WTC11 (cell line): ENCODE results near the gene PIAS2. TPM values are rescaled to one million over a fixed set of nuclear protein-coding genes. Genes with fewer than 3 reads are reported as not detected.

ENCODE experiments used
- ATAC-seq: fragments of 200-7000 bp; cut with Tn5 transposase; 2 replicates; pipeline ENCODE4 v1.10.0; 2021; ENCODE audit warnings: mild to moderate bottlenecking, moderate library complexity
- CTCF ChIA-PET: fragments of 300-600 bp; sonication (Branson Sonifier 250); formaldehyde crosslinking; loops from one replicate; lab custom pipeline; 2021; ENCODE audit warnings: antibody characterized with exemption; lab: Charles Lee
- POLR2A ChIA-PET: fragments of 350-600 bp; sonication (Branson Sonifier 250); formaldehyde crosslinking; loops from one replicate; lab custom pipeline; 2021; ENCODE audit warnings: antibody characterized with exemption; lab: Charles Lee
- DNase-seq: peaks from one replicate; pipeline ENCODE4 v3.0.0; 2021; ENCODE audit warnings: low spot score
- H3K27ac Mint-ChIP-seq: 2 replicates; pipeline ENCODE4 v1.8.0; 2021; ENCODE audit warnings: mixed read lengths
- H3K27me3 Mint-ChIP-seq: 2 replicates; pipeline ENCODE4 v1.8.0; 2021; ENCODE audit warnings: low read depth, mild to moderate bottlenecking, moderate library complexity, mixed read lengths
- H3K36me3 Mint-ChIP-seq: 2 replicates; pipeline ENCODE4 v1.8.0; 2021; ENCODE audit warnings: mixed read lengths
- H3K4me1 Mint-ChIP-seq: 2 replicates; pipeline ENCODE4 v1.8.0; 2022; ENCODE audit warnings: mixed read lengths
- H3K4me3 Mint-ChIP-seq: 2 replicates; pipeline ENCODE4 v1.8.0; 2021; ENCODE audit warnings: mild to moderate bottlenecking, moderate library complexity, mixed read lengths
- H3K9me3 Mint-ChIP-seq: 2 replicates; pipeline ENCODE4 v1.8.0; 2021; ENCODE audit warnings: mixed read lengths
- ATF1 ChIP-seq: sonication (generic); formaldehyde crosslinking; IDR thresholded peaks from 2 replicates; pipeline ENCODE4 v1.8.1; 2023; ENCODE audit warnings: mild to moderate bottlenecking, moderate library complexity, missing genetic modification reagents
- ATF3 ChIP-seq: sonication (generic); formaldehyde crosslinking; conservative IDR thresholded peaks from 2 replicates; pipeline ENCODE4 v1.8.1; 2022; ENCODE audit warnings: mild to moderate bottlenecking, missing genetic modification reagents
- CREM ChIP-seq: sonication (generic); formaldehyde crosslinking; IDR thresholded peaks from 2 replicates; pipeline ENCODE4 v1.8.1; 2022; ENCODE audit warnings: mild to moderate bottlenecking, missing genetic modification reagents, moderate library complexity
- E2F4 ChIP-seq: sonication (generic); formaldehyde crosslinking; IDR thresholded peaks from 2 replicates; pipeline ENCODE4 v1.8.1; 2022; ENCODE audit warnings: low read depth, mild to moderate bottlenecking, moderate library complexity, missing genetic modification reagents, borderline replicate concordance
- ERG ChIP-seq: fragments of 250-450 bp; sonication (Bioruptor Pico); IDR thresholded peaks from 2 replicates; pipeline ENCODE4 v1.8.0; 2021; ENCODE audit warnings: mild to moderate bottlenecking
- ESRRA ChIP-seq: sonication (generic); formaldehyde crosslinking; IDR thresholded peaks from 2 replicates; pipeline ENCODE4 v1.8.1; 2022; ENCODE audit warnings: mild to moderate bottlenecking, missing genetic modification reagents, borderline replicate concordance
- FOXP1 ChIP-seq: sonication (generic); formaldehyde crosslinking; IDR thresholded peaks from 2 replicates; pipeline ENCODE4 v1.8.0; 2022; ENCODE audit warnings: missing genetic modification reagents, mild to moderate bottlenecking, moderate library complexity, borderline replicate concordance
- GABPB1 ChIP-seq: sonication (generic); formaldehyde crosslinking; IDR thresholded peaks from 2 replicates; pipeline ENCODE4 v1.8.1; 2023; ENCODE audit warnings: mild to moderate bottlenecking, missing genetic modification reagents
- HMGA2 ChIP-seq: fragments of 250-450 bp; sonication (Bioruptor Pico); IDR thresholded peaks from 2 replicates; pipeline ENCODE4 v1.4.0; 2021; ENCODE audit warnings: mild to moderate bottlenecking, moderate library complexity
- IRF1 ChIP-seq: sonication (generic); formaldehyde crosslinking; IDR thresholded peaks from 2 replicates; pipeline ENCODE4 v1.8.0; 2023; ENCODE audit warnings: missing genetic modification reagents
- JAZF1 ChIP-seq: fragments of 250-450 bp; sonication (Bioruptor Pico); IDR thresholded peaks from 2 replicates; pipeline ENCODE4 v1.9.0; 2021; ENCODE audit warnings: moderate library complexity, mild to moderate bottlenecking, inconsistent platforms
- MYBL2 ChIP-seq: sonication (generic); formaldehyde crosslinking; IDR thresholded peaks from 2 replicates; pipeline ENCODE4 v1.8.1; 2023; ENCODE audit warnings: mild to moderate bottlenecking, moderate library complexity, missing genetic modification reagents
- NR1H2 ChIP-seq: sonication (generic); formaldehyde crosslinking; IDR thresholded peaks from 2 replicates; pipeline ENCODE4 v1.9.0; 2021; ENCODE audit warnings: mild to moderate bottlenecking, moderate library complexity, missing genetic modification reagents
- TCF7 ChIP-seq: sonication (generic); formaldehyde crosslinking; IDR thresholded peaks from 2 replicates; pipeline ENCODE4 v1.8.0; 2022; ENCODE audit warnings: mild to moderate bottlenecking, low read depth, missing genetic modification reagents, moderate library complexity
- ZNF416 ChIP-seq: fragments of 250-450 bp; sonication (Bioruptor Pico); IDR thresholded peaks from 2 replicates; pipeline ENCODE4 v1.9.0; 2021; ENCODE audit warnings: mild to moderate bottlenecking, inconsistent platforms
- total RNA-seq: library from RNA; stranded (reverse); gene quantifications from 3 replicates; pipeline ENCODE4 v1.2.3, GENCODE V29; 2021
- TF ChIP-seq, protein P1 (sequence below): fragments of 200-600 bp; IDR thresholded peaks from 2 replicates; pipeline ENCODE4 v1.8.0; 2022; ENCODE audit warnings: antibody characterized with exemption
- TF ChIP-seq, protein P2 (sequence below): sonication (generic); formaldehyde crosslinking; IDR thresholded peaks from 2 replicates; pipeline ENCODE4 v1.8.1; 2023; ENCODE audit warnings: mild to moderate bottlenecking, missing genetic modification reagents
- TF ChIP-seq, protein P3 (sequence below): sonication (generic); formaldehyde crosslinking; IDR thresholded peaks from 2 replicates; pipeline ENCODE4 v1.8.1; 2023; ENCODE audit warnings: mild to moderate bottlenecking, missing genetic modification reagents, moderate library complexity
- TF ChIP-seq, protein P4 (sequence below): sonication (generic); formaldehyde crosslinking; IDR thresholded peaks from 2 replicates; pipeline ENCODE4 v1.8.1; 2022; ENCODE audit warnings: mild to moderate bottlenecking, missing genetic modification reagents, moderate library complexity, borderline replicate concordance
- TF ChIP-seq, protein P5 (sequence below): fragments of 250-450 bp; sonication (Bioruptor Pico); IDR thresholded peaks from 2 replicates; pipeline ENCODE4 v1.9.0; 2021; ENCODE audit warnings: mild to moderate bottlenecking

PIAS2 gene
- total RNA-seq, 1 experiment from 2014 or later = 50.7 TPM

GRCh38 chr18:46761059-46761769 lies 156.1 kb downstream of the PIAS2 start (continued):
- TF ChIP-seq, protein P1, sequence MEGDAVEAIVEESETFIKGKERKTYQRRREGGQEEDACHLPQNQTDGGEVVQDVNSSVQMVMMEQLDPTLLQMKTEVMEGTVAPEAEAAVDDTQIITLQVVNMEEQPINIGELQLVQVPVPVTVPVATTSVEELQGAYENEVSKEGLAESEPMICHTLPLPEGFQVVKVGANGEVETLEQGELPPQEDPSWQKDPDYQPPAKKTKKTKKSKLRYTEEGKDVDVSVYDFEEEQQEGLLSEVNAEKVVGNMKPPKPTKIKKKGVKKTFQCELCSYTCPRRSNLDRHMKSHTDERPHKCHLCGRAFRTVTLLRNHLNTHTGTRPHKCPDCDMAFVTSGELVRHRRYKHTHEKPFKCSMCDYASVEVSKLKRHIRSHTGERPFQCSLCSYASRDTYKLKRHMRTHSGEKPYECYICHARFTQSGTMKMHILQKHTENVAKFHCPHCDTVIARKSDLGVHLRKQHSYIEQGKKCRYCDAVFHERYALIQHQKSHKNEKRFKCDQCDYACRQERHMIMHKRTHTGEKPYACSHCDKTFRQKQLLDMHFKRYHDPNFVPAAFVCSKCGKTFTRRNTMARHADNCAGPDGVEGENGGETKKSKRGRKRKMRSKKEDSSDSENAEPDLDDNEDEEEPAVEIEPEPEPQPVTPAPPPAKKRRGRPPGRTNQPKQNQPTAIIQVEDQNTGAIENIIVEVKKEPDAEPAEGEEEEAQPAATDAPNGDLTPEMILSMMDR = no peak
- TF ChIP-seq MYBL2 (CRISPR knock-in tag) = no peak
- no peak for TF ChIP-seq HMGA2
- TF ChIP-seq, protein P2, sequence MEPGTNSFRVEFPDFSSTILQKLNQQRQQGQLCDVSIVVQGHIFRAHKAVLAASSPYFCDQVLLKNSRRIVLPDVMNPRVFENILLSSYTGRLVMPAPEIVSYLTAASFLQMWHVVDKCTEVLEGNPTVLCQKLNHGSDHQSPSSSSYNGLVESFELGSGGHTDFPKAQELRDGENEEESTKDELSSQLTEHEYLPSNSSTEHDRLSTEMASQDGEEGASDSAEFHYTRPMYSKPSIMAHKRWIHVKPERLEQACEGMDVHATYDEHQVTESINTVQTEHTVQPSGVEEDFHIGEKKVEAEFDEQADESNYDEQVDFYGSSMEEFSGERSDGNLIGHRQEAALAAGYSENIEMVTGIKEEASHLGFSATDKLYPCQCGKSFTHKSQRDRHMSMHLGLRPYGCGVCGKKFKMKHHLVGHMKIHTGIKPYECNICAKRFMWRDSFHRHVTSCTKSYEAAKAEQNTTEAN = no peak

DNA sequence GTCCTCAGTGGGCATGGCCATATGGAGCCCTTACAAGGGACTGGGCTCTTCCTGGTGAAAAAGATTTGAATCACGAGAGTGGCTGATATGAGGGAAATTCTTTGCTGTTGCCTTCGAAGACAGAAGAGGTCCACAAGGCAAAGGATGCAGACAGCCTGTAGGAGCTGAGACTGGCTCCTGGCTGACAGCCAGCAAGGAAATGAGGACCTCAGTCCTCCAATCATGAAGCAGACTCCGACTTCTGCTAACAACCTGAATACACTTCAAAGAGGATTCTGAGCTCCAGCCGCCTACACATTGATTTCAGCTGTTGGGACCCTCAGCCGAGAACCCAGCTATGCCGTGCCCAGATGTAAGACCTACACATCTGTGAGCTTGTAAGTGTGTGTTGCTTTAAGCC lies 157.4 kb downstream of the PIAS2 start:
- no peak overlapping the region for H3K4me3 Mint-ChIP-seq
- CTCF ChIA-PET = interaction anchor here (1.1 kb wide), 1 partner anchor 101 kb away, joined by 7 read pairs; no protein-coding TSS in a partner anchor
- ATAC-seq (no peak), DNase-seq (no peak)
- H3K9me3 Mint-ChIP-seq = no peaks in the 10 kb centered on the region
- POLR2A ChIA-PET = no interaction called here
- H3K27ac Mint-ChIP-seq = no peak overlapping the region
- H3K4me1 Mint-ChIP-seq = peaks cover 21% of the 10 kb centered on the region
- H3K27me3 Mint-ChIP-seq = peaks cover 60% of the 10 kb centered on the region
- no peaks in the 10 kb centered on the region for H3K36me3 Mint-ChIP-seq
- TF ChIP-seq GABPB1 (CRISPR knock-in tag) (no peak), ESRRA (CRISPR knock-in tag) (no peak), ERG (no peak), HMGA2 (no peak), ATF3 (CRISPR knock-in tag) (no peak), JAZF1 (CRISPR knock-in tag) (no peak), TCF7 (CRISPR knock-in tag) (no peak), IRF1 (no peak), E2F4 (no peak), FOXP1 (CRISPR knock-in tag) (no peak), ATF1 (no peak), CREM (CRISPR knock-in tag) (no peak), NR1H2 (no peak), ZNF416 (CRISPR knock-in tag) (no peak)
- TF ChIP-seq, protein P3, sequence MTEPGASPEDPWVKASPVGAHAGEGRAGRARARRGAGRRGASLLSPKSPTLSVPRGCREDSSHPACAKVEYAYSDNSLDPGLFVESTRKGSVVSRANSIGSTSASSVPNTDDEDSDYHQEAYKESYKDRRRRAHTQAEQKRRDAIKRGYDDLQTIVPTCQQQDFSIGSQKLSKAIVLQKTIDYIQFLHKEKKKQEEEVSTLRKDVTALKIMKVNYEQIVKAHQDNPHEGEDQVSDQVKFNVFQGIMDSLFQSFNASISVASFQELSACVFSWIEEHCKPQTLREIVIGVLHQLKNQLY (CRISPR knock-in tag) = no peak
- TF ChIP-seq, protein P4, sequence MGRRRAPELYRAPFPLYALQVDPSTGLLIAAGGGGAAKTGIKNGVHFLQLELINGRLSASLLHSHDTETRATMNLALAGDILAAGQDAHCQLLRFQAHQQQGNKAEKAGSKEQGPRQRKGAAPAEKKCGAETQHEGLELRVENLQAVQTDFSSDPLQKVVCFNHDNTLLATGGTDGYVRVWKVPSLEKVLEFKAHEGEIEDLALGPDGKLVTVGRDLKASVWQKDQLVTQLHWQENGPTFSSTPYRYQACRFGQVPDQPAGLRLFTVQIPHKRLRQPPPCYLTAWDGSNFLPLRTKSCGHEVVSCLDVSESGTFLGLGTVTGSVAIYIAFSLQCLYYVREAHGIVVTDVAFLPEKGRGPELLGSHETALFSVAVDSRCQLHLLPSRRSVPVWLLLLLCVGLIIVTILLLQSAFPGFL = no peak
- TF ChIP-seq, protein P2 = no peak
- TF ChIP-seq, protein P5, sequence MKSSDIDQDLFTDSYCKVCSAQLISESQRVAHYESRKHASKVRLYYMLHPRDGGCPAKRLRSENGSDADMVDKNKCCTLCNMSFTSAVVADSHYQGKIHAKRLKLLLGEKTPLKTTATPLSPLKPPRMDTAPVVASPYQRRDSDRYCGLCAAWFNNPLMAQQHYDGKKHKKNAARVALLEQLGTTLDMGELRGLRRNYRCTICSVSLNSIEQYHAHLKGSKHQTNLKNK (CRISPR knock-in tag) = no peak
